IPS-NIHi7 (cell line): ENCODE data around the gene CD74.
A peak's percentile ranks its signal among the peaks of the same experiment; 100 is the strongest.

Source experiments
- DNase-seq: peaks from one replicate; pipeline ENCODE4 v3.0.0; 2012; ENCODE audit warnings: mixed read lengths; ENCODE audit errors: extremely low spot score

The CD74 gene

DNA sequence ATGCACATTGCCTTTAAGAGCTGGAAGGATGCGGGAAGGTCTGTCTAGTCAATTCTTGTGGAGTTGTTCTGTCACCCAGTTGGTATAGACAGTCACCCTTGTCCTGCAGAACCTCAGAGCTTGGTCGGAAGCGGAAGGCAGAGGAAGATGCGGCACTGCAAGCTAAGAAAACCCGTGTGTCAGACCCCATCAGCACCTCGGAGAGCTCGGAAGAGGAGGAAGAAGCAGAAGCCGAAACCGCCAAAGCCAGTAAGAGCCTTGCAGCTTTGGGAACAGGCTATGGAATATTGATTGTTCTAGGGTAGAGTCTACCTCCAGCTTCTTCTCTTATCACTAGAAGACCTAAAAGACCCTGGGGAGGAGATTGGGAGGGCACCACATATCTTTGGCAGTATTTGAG, 48.7 kb downstream of the CD74 start:
- no peak for DNase-seq

DNA sequence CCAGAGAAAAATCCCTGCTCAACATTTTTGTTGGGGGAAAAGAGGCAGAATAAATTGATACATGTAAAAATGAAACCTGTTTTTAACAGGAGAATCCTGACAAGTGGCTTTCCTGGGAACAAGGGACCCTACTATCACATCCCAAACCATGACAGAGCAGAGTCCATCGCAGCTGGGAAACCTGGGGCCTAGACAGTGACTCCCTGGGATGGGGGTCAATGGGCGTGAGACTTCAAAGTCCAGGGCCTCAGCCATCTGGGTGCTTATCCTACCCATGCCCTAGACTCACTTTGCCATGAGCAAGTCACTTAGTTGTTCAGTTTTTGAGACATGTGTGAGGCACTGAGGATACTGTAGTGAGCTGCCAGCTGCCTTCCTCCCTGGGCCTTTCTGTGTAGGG, 49.5 kb downstream of the CD74 start:
- DNase-seq: no peak

DNA sequence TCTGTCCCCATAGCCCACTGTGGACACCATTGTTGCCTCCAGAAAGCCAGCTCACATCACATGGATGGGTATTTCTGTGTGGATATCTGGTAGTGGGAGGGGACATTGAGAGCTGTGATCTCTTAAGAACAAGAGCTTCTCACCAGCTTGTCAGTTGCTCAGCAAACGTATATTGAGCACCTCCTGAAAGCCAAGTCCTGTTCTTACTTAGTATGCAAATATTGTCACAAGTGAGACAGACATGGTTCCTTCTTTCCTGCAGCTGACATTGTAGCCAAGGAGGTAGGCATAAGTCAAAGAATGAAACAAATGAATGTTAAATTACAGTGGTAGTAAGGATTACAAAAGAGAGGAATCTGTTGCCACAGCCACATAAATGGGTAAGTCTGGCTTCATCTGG, 51.4 kb downstream of the CD74 start:
- no peak for DNase-seq

DNA sequence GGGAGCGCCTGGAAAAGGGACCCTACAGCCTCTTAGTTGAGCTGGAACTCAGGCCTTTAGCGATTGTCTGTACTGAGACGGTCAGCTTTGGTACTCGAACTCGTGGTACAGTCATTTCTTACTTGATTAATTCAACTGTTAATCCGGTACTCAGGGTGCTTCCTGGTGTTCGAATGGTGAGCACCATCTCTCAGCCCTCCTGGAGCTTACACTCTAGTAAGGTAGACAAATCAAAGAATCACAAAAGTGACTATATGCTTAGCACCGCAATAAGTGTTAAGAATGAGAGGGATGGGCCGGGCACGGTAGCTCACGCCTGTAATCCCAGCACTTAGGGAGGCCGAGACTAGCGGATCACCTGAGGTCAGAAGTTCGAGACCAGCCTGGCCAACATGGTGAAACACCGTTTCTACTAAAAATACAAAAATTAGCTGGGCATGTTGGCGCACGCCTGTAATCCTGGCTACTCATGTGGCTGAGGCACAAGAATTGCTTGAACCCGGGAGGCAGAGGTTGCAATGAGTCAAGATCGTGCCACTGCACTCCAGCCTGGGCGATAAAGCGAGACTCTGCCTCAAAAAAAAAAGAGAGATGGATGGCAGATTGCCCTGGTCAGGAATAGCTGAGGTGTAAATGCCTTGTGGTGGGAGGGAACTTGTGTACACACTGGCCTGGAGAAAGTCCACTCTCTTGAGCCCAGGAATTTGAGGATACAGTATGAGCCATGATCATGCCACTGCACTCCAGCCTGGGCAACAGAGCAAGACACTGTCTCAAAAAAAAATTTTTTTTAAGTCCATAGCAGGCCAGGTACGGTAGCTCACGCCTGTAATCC, 54.2 kb downstream of the CD74 start:
- DNase-seq: no peak

DNA sequence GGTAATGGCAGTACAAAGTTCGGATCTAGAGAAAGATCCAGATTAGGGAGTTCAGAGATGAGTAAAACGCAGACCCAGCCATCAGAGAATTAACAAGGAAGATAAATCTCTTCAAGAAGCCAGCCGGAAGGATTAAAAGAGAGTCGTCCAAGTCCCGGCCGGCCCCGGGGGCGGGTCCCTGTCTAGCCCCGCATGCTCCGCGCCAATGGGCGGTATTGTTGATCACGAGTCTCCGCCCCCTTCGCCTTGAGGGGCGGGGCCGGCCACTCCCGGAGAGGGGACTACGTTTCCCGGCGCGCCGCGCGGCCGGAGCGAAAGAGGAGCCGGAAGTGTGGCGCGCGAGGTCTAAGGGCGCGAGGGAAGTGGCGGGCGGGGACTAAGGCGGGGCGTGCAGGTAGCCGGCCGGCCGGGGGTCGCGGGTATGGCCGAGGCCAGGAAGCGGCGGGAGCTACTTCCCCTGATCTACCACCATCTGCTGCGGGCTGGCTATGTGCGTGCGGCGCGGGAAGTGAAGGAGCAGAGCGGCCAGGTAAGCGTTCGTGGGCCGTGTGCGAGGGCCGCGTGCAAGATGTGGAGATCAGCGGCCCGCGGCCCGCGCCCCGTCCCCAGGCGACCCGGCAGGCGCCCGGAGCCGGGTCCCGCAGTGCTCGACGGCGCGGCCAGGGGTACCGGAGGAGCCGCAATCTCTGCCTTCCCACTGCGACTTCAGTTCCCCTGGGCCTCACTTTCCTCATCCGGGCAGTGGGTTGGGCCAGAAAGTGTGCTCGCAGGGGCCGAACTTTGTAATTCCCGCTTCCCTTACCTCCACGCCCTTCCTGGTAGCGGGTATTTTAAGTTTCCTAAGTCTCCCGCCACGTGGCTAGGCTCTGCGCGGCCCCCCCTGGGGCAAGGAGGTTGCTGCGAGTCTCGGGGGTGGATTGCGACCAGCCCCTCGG, 55.1 kb downstream of the CD74 start, which contains the start of gene TCOF1:
TSS of gene TCOF1 (plus strand) at position 372 of the 935 bp plus-strand sequence. CDS start at position 422, 50 bp downstream.
- DNase-seq: peak; percentile 98

DNA sequence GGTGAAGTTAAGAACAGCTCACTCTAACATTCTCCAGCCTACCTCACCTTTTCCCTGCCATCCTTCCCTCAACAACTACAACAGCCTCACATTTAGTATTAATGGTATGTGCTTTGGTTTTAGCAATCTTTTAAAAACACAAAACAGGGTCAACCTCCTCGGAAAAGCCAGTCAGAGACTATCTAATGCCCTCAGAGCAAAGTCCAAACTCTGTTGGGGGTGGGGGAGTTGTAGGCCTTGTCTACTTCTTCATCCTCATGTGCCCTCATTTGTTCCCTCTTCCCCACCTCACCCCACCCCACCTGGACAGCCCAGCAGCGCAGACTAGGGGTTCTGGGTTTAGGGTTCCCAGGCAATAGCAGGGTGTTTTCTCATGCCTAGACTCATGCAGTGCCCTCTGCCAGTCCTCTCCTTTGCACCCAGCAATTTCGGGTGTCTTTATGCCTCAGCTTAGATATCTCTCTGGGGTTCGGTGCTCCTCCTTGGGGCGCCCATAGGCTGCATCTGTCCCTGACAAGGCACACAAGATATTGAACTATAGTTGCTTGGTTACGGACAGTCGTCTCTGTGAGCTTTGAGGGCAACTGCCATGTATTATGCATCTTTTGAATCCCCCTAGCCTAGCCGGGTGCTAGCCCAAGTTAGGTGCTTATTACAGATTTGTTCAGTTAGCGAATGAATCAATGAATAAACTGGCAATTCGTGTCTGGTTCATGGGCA, 56.0 kb downstream of the CD74 start:
- no peak for DNase-seq

DNA sequence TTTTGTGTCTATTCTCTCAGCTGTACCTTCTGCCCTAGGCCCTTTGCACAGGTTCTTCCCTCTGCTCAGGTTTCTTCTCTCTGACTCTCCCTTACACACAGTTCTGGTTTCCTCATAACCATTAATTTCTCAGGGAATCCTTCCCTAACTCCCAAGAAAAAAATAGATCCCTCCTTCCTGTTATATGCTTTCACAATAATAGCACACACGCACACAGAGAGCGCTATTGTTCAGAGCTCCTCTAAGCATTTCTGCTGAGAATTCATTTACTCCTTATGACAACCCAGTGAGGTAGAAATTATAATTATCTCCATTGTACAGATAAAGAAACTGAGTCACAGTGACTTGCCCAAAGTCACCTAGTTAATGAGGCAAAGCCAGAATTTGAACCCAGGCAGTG, 56.9 kb downstream of the CD74 start:
- no peak for DNase-seq

DNA sequence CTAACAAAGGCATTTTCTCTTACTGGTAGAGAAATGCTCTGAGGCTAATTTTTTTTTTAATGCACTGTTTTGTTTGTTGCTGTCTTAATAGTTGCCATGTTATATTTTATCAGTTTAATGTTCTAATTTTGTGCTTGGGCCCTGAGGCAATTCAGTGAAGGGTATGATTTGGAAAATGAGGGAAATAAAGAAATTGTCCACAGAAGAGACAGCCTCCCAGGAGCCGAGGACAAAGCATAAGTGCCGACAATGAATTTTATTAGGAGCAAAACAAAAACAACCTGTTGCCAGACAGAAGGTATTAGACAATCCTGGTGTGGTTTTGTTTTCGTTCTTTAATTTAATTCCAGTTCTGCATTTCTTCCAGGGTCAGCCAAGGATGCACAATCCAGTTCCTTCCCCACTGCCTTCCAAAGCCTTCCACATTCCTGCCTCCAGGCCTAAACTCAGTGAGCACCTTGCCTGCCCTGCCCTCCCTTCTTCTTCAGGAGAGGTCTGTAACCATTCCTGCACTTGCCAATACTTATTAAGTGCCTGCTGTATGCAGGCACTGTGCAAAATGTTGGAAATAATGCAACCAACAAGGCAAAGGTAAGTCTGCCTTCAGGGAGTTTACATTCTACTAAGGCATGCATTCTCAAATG, 59.6 kb downstream of the CD74 start:
- DNase-seq: no peak

DNA sequence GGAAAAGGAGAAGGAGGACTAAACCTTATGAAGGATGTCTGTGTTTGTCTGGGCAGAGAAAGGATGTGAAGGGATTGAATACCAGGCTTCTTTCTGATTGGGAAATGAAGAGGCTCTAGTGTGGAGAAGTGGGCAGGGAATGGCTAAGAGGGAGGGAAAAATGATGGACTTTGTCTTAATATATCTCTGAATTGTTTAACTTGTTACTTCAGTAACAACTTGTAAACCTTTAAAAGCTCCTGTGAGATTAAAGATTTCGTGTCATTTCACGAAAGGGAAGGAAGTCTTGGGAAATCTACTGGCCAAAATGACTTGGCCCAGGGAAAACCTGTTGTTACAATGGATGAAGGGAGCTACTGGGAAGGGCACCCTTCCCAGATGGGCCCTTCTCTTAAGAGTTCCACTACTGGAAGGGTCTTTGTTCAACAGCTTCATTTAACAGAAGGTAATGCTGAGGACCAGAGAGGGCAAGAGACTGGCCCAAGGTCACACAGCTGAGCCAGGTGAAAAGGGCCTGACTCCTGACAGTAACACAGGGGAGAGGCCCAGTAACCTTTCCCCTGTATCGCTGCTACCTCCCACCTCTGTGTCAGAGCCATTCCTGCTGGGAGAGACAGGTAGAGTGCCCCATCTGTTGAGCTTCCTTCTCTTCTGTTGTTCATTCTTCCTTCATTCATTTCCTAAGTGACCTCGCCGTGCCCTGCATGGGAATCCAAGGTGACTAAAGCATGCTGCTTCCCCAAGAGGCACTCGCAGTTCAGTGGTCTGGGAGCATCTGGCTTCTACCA, 60.3 kb downstream of the CD74 start:
- no peak for DNase-seq
